Measurements from ENCODE around the gene TMUB2.

DNA sequence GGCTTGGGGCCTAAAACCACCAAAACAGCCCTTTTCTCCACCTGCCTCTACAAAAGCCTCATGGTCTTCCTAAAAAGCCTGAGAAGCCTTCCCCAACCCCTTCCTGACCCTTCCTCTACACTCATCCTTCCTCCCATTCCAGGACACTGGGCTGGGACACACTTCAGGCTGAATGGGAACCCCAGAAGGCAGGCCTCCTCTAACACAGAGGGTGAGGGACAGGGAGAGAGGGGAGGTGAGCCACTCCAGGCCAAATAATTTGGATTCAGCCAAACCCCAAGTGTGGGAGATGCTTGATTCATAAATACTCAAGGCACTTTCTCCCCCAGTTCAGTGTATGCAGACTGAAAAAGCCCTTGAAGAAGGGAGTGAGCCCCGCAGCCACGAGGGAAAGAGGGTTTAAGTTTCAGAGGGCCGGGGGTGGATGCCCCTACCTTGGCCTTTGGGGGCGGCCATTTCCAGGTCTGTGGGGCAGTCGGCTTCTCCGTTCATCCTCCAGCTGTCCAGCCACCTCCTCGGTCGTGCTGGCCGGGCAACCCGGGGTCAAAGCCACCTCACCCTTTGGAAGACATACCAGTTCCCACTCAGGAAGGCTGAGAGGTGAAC lies 31.1 kb downstream of the TMUB2 start:
- TF ChIP-seq, protein P1, sequence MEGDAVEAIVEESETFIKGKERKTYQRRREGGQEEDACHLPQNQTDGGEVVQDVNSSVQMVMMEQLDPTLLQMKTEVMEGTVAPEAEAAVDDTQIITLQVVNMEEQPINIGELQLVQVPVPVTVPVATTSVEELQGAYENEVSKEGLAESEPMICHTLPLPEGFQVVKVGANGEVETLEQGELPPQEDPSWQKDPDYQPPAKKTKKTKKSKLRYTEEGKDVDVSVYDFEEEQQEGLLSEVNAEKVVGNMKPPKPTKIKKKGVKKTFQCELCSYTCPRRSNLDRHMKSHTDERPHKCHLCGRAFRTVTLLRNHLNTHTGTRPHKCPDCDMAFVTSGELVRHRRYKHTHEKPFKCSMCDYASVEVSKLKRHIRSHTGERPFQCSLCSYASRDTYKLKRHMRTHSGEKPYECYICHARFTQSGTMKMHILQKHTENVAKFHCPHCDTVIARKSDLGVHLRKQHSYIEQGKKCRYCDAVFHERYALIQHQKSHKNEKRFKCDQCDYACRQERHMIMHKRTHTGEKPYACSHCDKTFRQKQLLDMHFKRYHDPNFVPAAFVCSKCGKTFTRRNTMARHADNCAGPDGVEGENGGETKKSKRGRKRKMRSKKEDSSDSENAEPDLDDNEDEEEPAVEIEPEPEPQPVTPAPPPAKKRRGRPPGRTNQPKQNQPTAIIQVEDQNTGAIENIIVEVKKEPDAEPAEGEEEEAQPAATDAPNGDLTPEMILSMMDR (IDR thresholded peaks at IDR 0.05): no peak
- no peak for TF ChIP-seq POLR2A (IDR thresholded peaks at IDR 0.05)
